Endothelial cell (in vitro differentiated cells): ENCODE results near the gene CDC27. TPM values are rescaled to one million over a fixed set of nuclear protein-coding genes. Genes with fewer than 3 reads are reported as not detected.

Experiments used
- DNase-seq: peaks from one replicate; pipeline ENCODE4 v3.0.0; 2021; ENCODE audit warnings: low spot score
- H3K27ac Mint-ChIP-seq: one replicate; pipeline ENCODE4 v1.8.0; 2021; ENCODE audit warnings: mixed read lengths, inconsistent platforms; ENCODE audit not compliant: unreplicated experiment
- H3K27me3 Mint-ChIP-seq: one replicate; pipeline ENCODE4 v1.8.0; 2021; ENCODE audit warnings: mild to moderate bottlenecking, moderate library complexity, mixed read lengths, inconsistent platforms; ENCODE audit not compliant: unreplicated experiment
- H3K36me3 Mint-ChIP-seq: one replicate; pipeline ENCODE4 v1.8.0; 2021; ENCODE audit warnings: mild to moderate bottlenecking, low read depth, mixed read lengths, inconsistent platforms; ENCODE audit not compliant: unreplicated experiment
- H3K4me1 Mint-ChIP-seq: one replicate; pipeline ENCODE4 v1.8.0; 2021; ENCODE audit warnings: mild to moderate bottlenecking, mixed read lengths, inconsistent platforms; ENCODE audit not compliant: unreplicated experiment
- H3K4me3 Mint-ChIP-seq: one replicate; pipeline ENCODE4 v1.8.0; 2021; ENCODE audit warnings: mild to moderate bottlenecking, mixed read lengths, inconsistent platforms; ENCODE audit not compliant: unreplicated experiment
- H3K9me3 Mint-ChIP-seq: one replicate; pipeline ENCODE4 v1.8.0; 2021; ENCODE audit warnings: mixed read lengths, inconsistent platforms; ENCODE audit not compliant: unreplicated experiment
- CTCF ChIP-seq: fragments of 200-600 bp; sonication (generic); IDR thresholded peaks from one replicate; pipeline ENCODE4 v1.5.0; 2021; ENCODE audit warnings: antibody characterized with exemption; ENCODE audit not compliant: unreplicated experiment
- total RNA-seq: library from RNA; stranded (reverse); fragmentation: NEBNext Ultra II Directional; extraction: Animal tissue kit (Norgen Biotek cat#: 25700); gene quantifications from one replicate; pipeline ENCODE4 v1.2.1, GENCODE V29; 2021; ENCODE audit not compliant: unreplicated experiment

CDC27 gene
- total RNA-seq, 1 donor from 2014 or later = 108 TPM

DNA sequence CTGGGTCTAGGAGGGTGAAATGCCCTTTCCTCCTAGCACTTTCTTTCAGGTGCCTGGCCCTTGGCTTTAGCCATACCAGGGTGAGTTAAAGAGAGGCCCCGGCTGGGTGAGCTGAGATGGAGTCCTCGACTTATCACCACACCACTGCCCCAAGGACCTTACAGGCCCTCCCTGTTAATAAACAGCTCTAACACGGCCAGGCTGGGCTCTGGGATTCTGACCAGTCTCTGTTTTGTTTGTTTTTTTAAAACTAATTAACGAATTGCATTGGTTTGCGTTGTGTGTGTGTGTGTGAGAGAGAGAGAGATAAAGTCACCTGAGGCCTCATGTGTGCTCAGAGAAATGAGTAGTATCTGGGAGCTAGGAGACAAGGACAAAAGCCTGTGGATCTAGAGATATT, 34.4 kb upstream of the CDC27 start:
- Mint-ChIP-seq H3K4me1 (peaks cover 3% of the 10 kb centered on the region), H3K27ac (no peak overlapping the region), H3K36me3 (peaks cover 6% of the 10 kb centered on the region), H3K27me3 (peaks cover 8% of the 10 kb centered on the region), H3K4me3 (no peak overlapping the region), H3K9me3 (peaks cover 12% of the 10 kb centered on the region)
- no peak for TF ChIP-seq CTCF
- DNase-seq = no peak

- Mint-ChIP-seq H3K27ac (no peak overlapping the region), H3K27me3 (peaks cover 8% of the 10 kb centered on the region), H3K9me3 (peaks cover 12% of the 10 kb centered on the region), H3K4me1 (peaks cover 3% of the 10 kb centered on the region), H3K4me3 (no peak overlapping the region), H3K36me3 (peaks cover 6% of the 10 kb centered on the region)
- TF ChIP-seq CTCF = no peak
- no peak for DNase-seq
Observed at GRCh38 chr17:47223007-47223406, 33.9 kb upstream of the CDC27 start.

- H3K27me3 Mint-ChIP-seq = peaks cover 8% of the 10 kb centered on the region
Observed at GRCh38 chr17:47222047-47222446, 33.0 kb upstream of the CDC27 start.

GRCh38 chr17:47221154-47221553, 32.1 kb upstream of the CDC27 start:
- H3K27me3 Mint-ChIP-seq = peaks cover 8% of the 10 kb centered on the region
- peaks cover 6% of the 10 kb centered on the region for H3K36me3 Mint-ChIP-seq
- H3K4me1 Mint-ChIP-seq = peaks cover 3% of the 10 kb centered on the region
- no peak overlapping the region for H3K27ac Mint-ChIP-seq
- peaks cover 12% of the 10 kb centered on the region for H3K9me3 Mint-ChIP-seq
- DNase-seq = no peak
- TF ChIP-seq CTCF = no peak
- peak overlapping the region; percentile 25 for H3K4me3 Mint-ChIP-seq

More at GRCh38 chr17:47222047-47222446, 33.0 kb upstream of the CDC27 start:
- no peak for DNase-seq
- H3K9me3 Mint-ChIP-seq = peaks cover 12% of the 10 kb centered on the region
- no peak overlapping the region for H3K27ac Mint-ChIP-seq
- no peak overlapping the region for H3K4me3 Mint-ChIP-seq
- TF ChIP-seq CTCF = no peak
- H3K4me1 Mint-ChIP-seq = peaks cover 3% of the 10 kb centered on the region
- H3K36me3 Mint-ChIP-seq = peaks cover 6% of the 10 kb centered on the region

- no peak for DNase-seq
- TF ChIP-seq CTCF = no peak
- H3K9me3 Mint-ChIP-seq = peaks cover 12% of the 10 kb centered on the region
- H3K27me3 Mint-ChIP-seq = peaks cover 10% of the 10 kb centered on the region
- H3K27ac Mint-ChIP-seq = no peak overlapping the region
- H3K36me3 Mint-ChIP-seq = peaks cover 6% of the 10 kb centered on the region
- no peak overlapping the region for H3K4me3 Mint-ChIP-seq
- H3K4me1 Mint-ChIP-seq = peaks cover 1% of the 10 kb centered on the region
Observed at GRCh38 chr17:47220531-47220999, 31.5 kb upstream of the CDC27 start.
